HepG2 (cell line): ENCODE results near the gene SCIN. TPM values are rescaled to one million over a fixed set of nuclear protein-coding genes. Genes with fewer than 3 reads are reported as not detected.

Experiments
- ATAC-seq: fragments of 200-7000 bp; cut with Tn5 transposase; 3 replicates; pipeline ENCODE4 v1.9.1; 2020; ENCODE audit warnings: mild to moderate bottlenecking, moderate library complexity
- BruUV-seq: library from RNA; stranded (reverse); fragments of 400-500 nt; replicated peaks from 2 replicates; lab custom pipeline; 2021; lab: Mats Ljungman, UMichigan
- CTCF ChIA-PET: fragments of 300-600 bp; formaldehyde crosslinking; extraction: SDS; loops from one replicate; lab custom pipeline; 2021; ENCODE audit warnings: low total read pairs, inconsistent platforms, low intra/inter-chr PET ratio; lab: Yijun Ruan, JAX
- POLR2A ChIA-PET: fragments of 350-600 bp; sonication (Branson Sonifier 250); formaldehyde crosslinking; loops from one replicate; lab custom pipeline; 2020; ENCODE audit warnings: antibody characterized with exemption, inconsistent platforms; lab: Yijun Ruan, JAX
- DNase-seq: peaks from one replicate; pipeline ENCODE4 v3.0.0-alpha.2; 2015; ENCODE audit warnings: low spot score
- FAIRE-seq: peaks from 3 replicates; lab custom pipeline; 2011; peaks lifted over from hg19 to GRCh38; lab: Jason Lieb, UNC
- H2AFZ ChIP-seq: one replicate; pipeline ENCODE4 v1.6.1; 2011; ENCODE audit warnings: low read length, inconsistent platforms
- H3K27ac ChIP-seq: fragments of 300-600 bp; 3 replicates; pipeline ENCODE4 v1.8.0; 2011; ENCODE audit warnings: mixed run types, mild to moderate bottlenecking, mixed read lengths, low read length, inconsistent platforms; ENCODE audit not compliant: insufficient read depth; ENCODE audit errors: extremely low read length
- H3K27me3 ChIP-seq, 2 experiments: fragments of 200-600 bp in 1 of 2; 2 replicates in 1 of 2; 3 replicates in 1 of 2; pipeline versions ENCODE4 v1.6.0 to v1.8.0; 2011; ENCODE audit warnings: low read length in 2 of 2, mild to moderate bottlenecking in 2 of 2, moderate library complexity in 2 of 2, inconsistent platforms in 1 of 2; ENCODE audit not compliant: insufficient read depth in 2 of 2, control insufficient read depth in 1 of 2
- H3K36me3 ChIP-seq, 2 experiments: fragments of 200-600 bp in 1 of 2; replicated peaks in 1 of 2; 2 replicates in 1 of 2; 3 replicates in 1 of 2; pipeline versions ENCODE4 v1.5.1 to v1.8.0; 2011; ENCODE audit warnings: low read length in 2 of 2, inconsistent platforms in 1 of 2; ENCODE audit not compliant: insufficient read depth in 2 of 2, control insufficient read depth in 1 of 2
- H3K4me1 ChIP-seq: 2 replicates; pipeline ENCODE4 v1.5.1; 2012; ENCODE audit warnings: low read length, inconsistent platforms; ENCODE audit not compliant: insufficient read depth
- H3K4me2 ChIP-seq: 2 replicates; pipeline ENCODE4 v1.6.0; 2011; ENCODE audit warnings: low read depth, low read length, inconsistent platforms
- H3K4me3 ChIP-seq, 3 experiments: fragments of 200-600 bp in 1 of 3; sonication (generic), shearing (Covaris generic) in 1 of 3; replicated peaks in 1 of 3; 2 replicates each; pipeline ENCODE4 v1.5.1; 2011 to 2016; ENCODE audit warnings: low read length in 3 of 3, inconsistent platforms in 2 of 3, low read depth in 2 of 3, mild to moderate bottlenecking in 2 of 3, control low read depth in 1 of 3, mixed read lengths in 1 of 3; ENCODE audit not compliant: insufficient read depth in 1 of 3
- H3K79me2 ChIP-seq: one replicate; pipeline ENCODE4 v1.6.1; 2011; ENCODE audit warnings: low read length, inconsistent platforms; ENCODE audit not compliant: insufficient read depth
- H3K9ac ChIP-seq: 2 replicates; pipeline ENCODE4 v1.6.0; 2011; ENCODE audit warnings: mild to moderate bottlenecking, low read depth, low read length, inconsistent platforms; ENCODE audit not compliant: insufficient read depth
- H3K9me3 ChIP-seq: 2 replicates; pipeline ENCODE4 v1.5.1; 2012; ENCODE audit warnings: mild to moderate bottlenecking, low read length
- H4K20me1 ChIP-seq: 2 replicates; pipeline ENCODE4 v1.6.0; 2011; ENCODE audit warnings: inconsistent platforms, mild to moderate bottlenecking, low read length, moderate library complexity; ENCODE audit not compliant: insufficient read depth
- HNRNPL ChIP-seq: fragments of 200-400 bp; formaldehyde crosslinking; IDR thresholded peaks from 2 replicates; pipeline ENCODE4 v1.6.1; 2017; ENCODE audit warnings: mild to moderate bottlenecking, low read depth, low read length
- IRF1 ChIP-seq: sonication (generic); formaldehyde crosslinking; IDR thresholded peaks from 2 replicates; pipeline ENCODE4 v1.4.0; 2020; ENCODE audit warnings: low read depth, mild to moderate bottlenecking, missing genetic modification reagents
- LCORL ChIP-seq, 2 experiments: fragments of 450-650 bp in 1 of 2; sonication (generic) in 1 of 2; formaldehyde crosslinking in 1 of 2; IDR thresholded peaks; 2 replicates each; pipeline versions ENCODE4 v1.5.0 to v1.6.1; 2017 to 2020; ENCODE audit warnings: antibody characterized with exemption in 1 of 2, missing genetic modification reagents in 1 of 2
- PITX1 ChIP-seq: sonication (generic); formaldehyde crosslinking; IDR thresholded peaks from 2 replicates; pipeline ENCODE4 v1.5.1; 2020; ENCODE audit warnings: mild to moderate bottlenecking, missing genetic modification reagents
- RXRB ChIP-seq: IDR thresholded peaks from 2 replicates; pipeline ENCODE4 v1.6.1; 2016; ENCODE audit warnings: borderline replicate concordance, missing genetic modification reagents, missing compliant biosample characterization
- TP53 ChIP-seq: sonication (generic); formaldehyde crosslinking; conservative IDR thresholded peaks from 2 replicates; pipeline ENCODE4 v1.4.0; 2020; ENCODE audit warnings: missing genetic modification reagents
- ZNF547 ChIP-seq: sonication (generic); formaldehyde crosslinking; IDR thresholded peaks from 2 replicates; pipeline ENCODE4 v1.5.1; 2020; ENCODE audit warnings: mild to moderate bottlenecking, missing genetic modification reagents
- ZNF691 ChIP-seq: sonication (generic); formaldehyde crosslinking; IDR thresholded peaks from 2 replicates; pipeline ENCODE4 v1.4.0; 2020; ENCODE audit warnings: missing genetic modification reagents, low read depth, mild to moderate bottlenecking, borderline replicate concordance
- ZNF746 ChIP-seq: sonication (generic); formaldehyde crosslinking; IDR thresholded peaks from 2 replicates; pipeline ENCODE4 v1.8.0; 2022; ENCODE audit warnings: mild to moderate bottlenecking, missing genetic modification reagents
- ZNF747 ChIP-seq: sonication (generic); formaldehyde crosslinking; IDR thresholded peaks from 2 replicates; pipeline ENCODE4 v1.8.1; 2023; ENCODE audit warnings: missing genetic modification reagents, mild to moderate bottlenecking, borderline replicate concordance
- ZNF816 ChIP-seq: sonication (generic); formaldehyde crosslinking; IDR thresholded peaks from 2 replicates; pipeline ENCODE4 v1.8.0; 2022; ENCODE audit warnings: missing genetic modification reagents, mild to moderate bottlenecking, borderline replicate concordance
- WGBS: methylation state at CpG from one replicate; pipeline ENCODE4 v1.1.6; 2017; ENCODE audit warnings: low lambda C conversion rate; 5-methylcytosine and 5-hydroxymethylcytosine counted together
- in situ Hi-C: cut with HindIII; loops from 2 replicates; pipeline ENCODE4 v1.10.0; 2017; ENCODE audit warnings: low pct_unique_long_range_greater_than_20kb; ENCODE audit not compliant: extremely low pct_ligation_motif_present
- intact Hi-C: fragments of 100-400 bp; cut with micrococcal nuclease; formaldehyde crosslinking; loops from one replicate; pipeline ENCODE4 v1.10.0; 2022; ENCODE audit not compliant: unreplicated experiment
- polyA plus RNA-seq, 8 experiments: library from polyadenylated mRNA; depleted of rRNA in 3 of 8; stranded (reverse) in 7 of 8; unstranded in 1 of 8; fragments of >200 nt; fragmentation: Illumina TruSeq in 4 of 8; extraction: Trizol in 4 of 8; gene quantifications; 2 replicates each; pipeline versions ENCODE4 v1.2.1 to v1.2.3, GENCODE V29; 2011 to 2016; ENCODE audit warnings: low read depth in 4 of 8, missing spikeins in 1 of 8, mixed read lengths in 1 of 8; ENCODE audit not compliant: insufficient read depth in 1 of 8
- total RNA-seq, 5 experiments: library from RNA; depleted of rRNA; stranded (reverse); fragments of >200 nt; fragmentation: Illumina TruSeq; extraction: Trizol; gene quantifications; 2 replicates each; pipeline ENCODE4 v1.2.3, GENCODE V29; 2016; ENCODE audit warnings: low read depth in 1 of 5
- TF ChIP-seq, protein P1 (sequence below): sonication (generic); formaldehyde crosslinking; IDR thresholded peaks from 2 replicates; pipeline ENCODE4 v1.8.0; 2022; ENCODE audit warnings: missing genetic modification reagents, mild to moderate bottlenecking, moderate library complexity, borderline replicate concordance
- TF ChIP-seq, protein P2 (sequence below): sonication (generic); formaldehyde crosslinking; IDR thresholded peaks from 2 replicates; pipeline ENCODE4 v1.4.0; 2020; ENCODE audit warnings: missing genetic modification reagents

Gene SCIN
- total and polyA plus RNA-seq, 2 of the 13 experiments (the other 11 are each of a cell fraction or from before 2014, with no cell fraction given) = not detected

DNA sequence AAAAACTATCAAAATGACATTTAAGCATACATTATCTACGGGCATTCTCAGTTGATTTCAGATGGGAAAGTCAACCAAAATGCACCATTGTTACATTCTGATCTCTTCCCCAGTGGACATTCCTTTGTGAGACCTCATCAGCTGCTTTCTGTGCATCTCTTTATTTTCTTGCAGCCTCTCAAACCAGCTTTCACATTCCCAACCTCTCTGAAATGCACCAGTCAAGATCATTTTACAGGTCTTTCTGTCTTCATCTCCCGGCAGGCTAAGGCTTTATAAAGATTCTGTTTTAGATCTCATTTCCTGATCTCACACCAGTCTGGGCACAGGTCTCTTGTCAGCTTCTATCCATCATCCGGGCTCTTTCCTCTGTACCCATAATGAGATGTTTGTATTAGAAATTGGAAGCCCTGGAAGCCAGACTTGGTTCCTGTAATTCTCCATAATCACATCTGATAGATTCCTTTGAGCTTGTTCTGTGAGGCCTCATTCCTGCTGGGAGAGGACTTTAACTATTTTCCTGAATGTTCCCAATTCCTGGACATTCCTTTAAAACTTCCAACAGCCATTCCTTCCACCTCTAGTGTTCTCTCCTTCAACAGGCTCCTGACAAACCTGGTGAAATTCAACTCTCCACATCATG lies 72.6 kb downstream of the SCIN start (continued):
- TF ChIP-seq LCORL (IDR thresholded peaks at IDR 0.05) = no peak
- no peak for TF ChIP-seq LCORL (CRISPR knock-in tag; IDR thresholded peaks at IDR 0.05)

GRCh38 chr7:12643644-12644043 lies 73.1 kb downstream of the SCIN start:
- 94% methylated on average over 5 of the region's 5 CpGs for WGBS
- Histone ChIP-seq H3K79me2 (no peaks in the 10 kb centered on the region), H3K4me2 (no peak overlapping the region), H2AFZ (no peak overlapping the region), H3K4me3 (no peak overlapping the region), H3K4me1 (peaks cover 81% of the 10 kb centered on the region), H3K36me3 (no peaks in the 10 kb centered on the region), H3K27ac (no peak overlapping the region), H3K9ac (no peak overlapping the region), H4K20me1 (no peaks in the 10 kb centered on the region), H3K27me3 (no peaks in the 10 kb centered on the region), H3K9me3 (no peaks in the 10 kb centered on the region)
- DNase-seq (no peak), FAIRE-seq (no peak), ATAC-seq (no peak)
- in situ Hi-C loops = loop anchor here (5.0 to 10.0 kb wide), 3 partner anchors 39 to 374 kb away; no protein-coding TSS in a partner anchor
- intact Hi-C loops = loop anchor here (10.0 kb wide), 1 partner anchor 301 kb away; no protein-coding TSS in a partner anchor
- ChIA-PET CTCF (no interaction called here), POLR2A (no interaction called here)
- BruUV-seq = no TSS peak
- TF ChIP-seq ZNF691 = no peak
- TF ChIP-seq ZNF816 (CRISPR knock-in tag) = no peak
- TF ChIP-seq ZNF746 = no peak
- TF ChIP-seq, protein P1, sequence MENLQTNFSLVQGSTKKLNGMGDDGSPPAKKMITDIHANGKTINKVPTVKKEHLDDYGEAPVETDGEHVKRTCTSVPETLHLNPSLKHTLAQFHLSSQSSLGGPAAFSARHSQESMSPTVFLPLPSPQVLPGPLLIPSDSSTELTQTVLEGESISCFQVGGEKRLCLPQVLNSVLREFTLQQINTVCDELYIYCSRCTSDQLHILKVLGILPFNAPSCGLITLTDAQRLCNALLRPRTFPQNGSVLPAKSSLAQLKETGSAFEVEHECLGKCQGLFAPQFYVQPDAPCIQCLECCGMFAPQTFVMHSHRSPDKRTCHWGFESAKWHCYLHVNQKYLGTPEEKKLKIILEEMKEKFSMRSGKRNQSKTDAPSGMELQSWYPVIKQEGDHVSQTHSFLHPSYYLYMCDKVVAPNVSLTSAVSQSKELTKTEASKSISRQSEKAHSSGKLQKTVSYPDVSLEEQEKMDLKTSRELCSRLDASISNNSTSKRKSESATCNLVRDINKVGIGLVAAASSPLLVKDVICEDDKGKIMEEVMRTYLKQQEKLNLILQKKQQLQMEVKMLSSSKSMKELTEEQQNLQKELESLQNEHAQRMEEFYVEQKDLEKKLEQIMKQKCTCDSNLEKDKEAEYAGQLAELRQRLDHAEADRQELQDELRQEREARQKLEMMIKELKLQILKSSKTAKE (CRISPR knock-in tag) = no peak
- no peak for TF ChIP-seq ZNF547 (CRISPR knock-in tag)
- TF ChIP-seq IRF1 (CRISPR knock-in tag) = no peak
- TF ChIP-seq, protein P2, sequence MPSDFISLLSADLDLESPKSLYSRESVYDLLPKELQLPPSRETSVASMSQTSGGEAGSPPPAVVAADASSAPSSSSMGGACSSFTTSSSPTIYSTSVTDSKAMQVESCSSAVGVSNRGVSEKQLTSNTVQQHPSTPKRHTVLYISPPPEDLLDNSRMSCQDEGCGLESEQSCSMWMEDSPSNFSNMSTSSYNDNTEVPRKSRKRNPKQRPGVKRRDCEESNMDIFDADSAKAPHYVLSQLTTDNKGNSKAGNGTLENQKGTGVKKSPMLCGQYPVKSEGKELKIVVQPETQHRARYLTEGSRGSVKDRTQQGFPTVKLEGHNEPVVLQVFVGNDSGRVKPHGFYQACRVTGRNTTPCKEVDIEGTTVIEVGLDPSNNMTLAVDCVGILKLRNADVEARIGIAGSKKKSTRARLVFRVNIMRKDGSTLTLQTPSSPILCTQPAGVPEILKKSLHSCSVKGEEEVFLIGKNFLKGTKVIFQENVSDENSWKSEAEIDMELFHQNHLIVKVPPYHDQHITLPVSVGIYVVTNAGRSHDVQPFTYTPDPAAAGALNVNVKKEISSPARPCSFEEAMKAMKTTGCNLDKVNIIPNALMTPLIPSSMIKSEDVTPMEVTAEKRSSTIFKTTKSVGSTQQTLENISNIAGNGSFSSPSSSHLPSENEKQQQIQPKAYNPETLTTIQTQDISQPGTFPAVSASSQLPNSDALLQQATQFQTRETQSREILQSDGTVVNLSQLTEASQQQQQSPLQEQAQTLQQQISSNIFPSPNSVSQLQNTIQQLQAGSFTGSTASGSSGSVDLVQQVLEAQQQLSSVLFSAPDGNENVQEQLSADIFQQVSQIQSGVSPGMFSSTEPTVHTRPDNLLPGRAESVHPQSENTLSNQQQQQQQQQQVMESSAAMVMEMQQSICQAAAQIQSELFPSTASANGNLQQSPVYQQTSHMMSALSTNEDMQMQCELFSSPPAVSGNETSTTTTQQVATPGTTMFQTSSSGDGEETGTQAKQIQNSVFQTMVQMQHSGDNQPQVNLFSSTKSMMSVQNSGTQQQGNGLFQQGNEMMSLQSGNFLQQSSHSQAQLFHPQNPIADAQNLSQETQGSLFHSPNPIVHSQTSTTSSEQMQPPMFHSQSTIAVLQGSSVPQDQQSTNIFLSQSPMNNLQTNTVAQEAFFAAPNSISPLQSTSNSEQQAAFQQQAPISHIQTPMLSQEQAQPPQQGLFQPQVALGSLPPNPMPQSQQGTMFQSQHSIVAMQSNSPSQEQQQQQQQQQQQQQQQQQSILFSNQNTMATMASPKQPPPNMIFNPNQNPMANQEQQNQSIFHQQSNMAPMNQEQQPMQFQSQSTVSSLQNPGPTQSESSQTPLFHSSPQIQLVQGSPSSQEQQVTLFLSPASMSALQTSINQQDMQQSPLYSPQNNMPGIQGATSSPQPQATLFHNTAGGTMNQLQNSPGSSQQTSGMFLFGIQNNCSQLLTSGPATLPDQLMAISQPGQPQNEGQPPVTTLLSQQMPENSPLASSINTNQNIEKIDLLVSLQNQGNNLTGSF (CRISPR knock-in tag) = no peak
- no peak for TF ChIP-seq PITX1 (CRISPR knock-in tag)
- no peak for TF ChIP-seq HNRNPL
- TF ChIP-seq TP53 = no peak
- no peak for TF ChIP-seq ZNF747 (CRISPR knock-in tag)
- TF ChIP-seq RXRB (CRISPR knock-in tag) = no peak
